ENCODE measurements around the gene NR1I3.
"Not testable (repeated sequence)": the region's sequence is repeated elsewhere in the genome, so short reads cannot be mapped to it uniquely, and the experiment has no call there.

Gene NR1I3

GRCh38 chr1:161265305-161265704 is 27.3 kb upstream of the NR1I3 start:
- no peak for DNase-seq
- Histone ChIP-seq H3K36me3 (ENCODE audit: control insufficient read depth, insufficient read depth, low read length) (no peaks in the 10 kb centered on the region), H3K27me3 (replicated peaks; ENCODE audit: control insufficient read depth, insufficient read depth, low read length, poor library complexity, severe bottlenecking) (peaks cover 3% of the 10 kb centered on the region), H3K9me3 (ENCODE audit: control insufficient read depth, low read length) (no peaks in the 10 kb centered on the region), H3K4me1 (ENCODE audit: control insufficient read depth, insufficient read depth, low read length, poor library complexity, severe bottlenecking) (no peaks in the 10 kb centered on the region), H3K4me3 (ENCODE audit: insufficient read depth, low read depth, low read length, poor library complexity, severe bottlenecking) (no peak overlapping the region), H3K27ac (ENCODE audit: insufficient read depth, low read length, poor library complexity, severe bottlenecking) (no peak overlapping the region)

GRCh38 chr1:161261261-161262235 is 23.5 kb upstream of the NR1I3 start:
- no peak overlapping the region for H3K27ac ChIP-seq (ENCODE audit: insufficient read depth, low read length, poor library complexity, severe bottlenecking)
- peaks cover 18% of the 10 kb centered on the region for H3K27me3 ChIP-seq (replicated peaks; ENCODE audit: control insufficient read depth, insufficient read depth, low read length, poor library complexity, severe bottlenecking)
- no peak overlapping the region for H3K4me3 ChIP-seq (ENCODE audit: insufficient read depth, low read depth, low read length, poor library complexity, severe bottlenecking)
- no peaks in the 10 kb centered on the region for H3K9me3 ChIP-seq (ENCODE audit: control insufficient read depth, low read length)
- no peaks in the 10 kb centered on the region for H3K36me3 ChIP-seq (ENCODE audit: control insufficient read depth, insufficient read depth, low read length)
- DNase-seq: no peak
- peaks cover 9% of the 10 kb centered on the region for H3K4me1 ChIP-seq (ENCODE audit: control insufficient read depth, insufficient read depth, low read length, poor library complexity, severe bottlenecking)

GRCh38 chr1:161260376-161261260 is 22.6 kb upstream of the NR1I3 start:
- peaks cover 9% of the 10 kb centered on the region for H3K4me1 ChIP-seq (ENCODE audit: control insufficient read depth, insufficient read depth, low read length, poor library complexity, severe bottlenecking)
- peaks cover 18% of the 10 kb centered on the region for H3K27me3 ChIP-seq (replicated peaks; ENCODE audit: control insufficient read depth, insufficient read depth, low read length, poor library complexity, severe bottlenecking)
- H3K36me3 ChIP-seq (ENCODE audit: control insufficient read depth, insufficient read depth, low read length): no peaks in the 10 kb centered on the region
- DNase-seq: no peak
- no peak overlapping the region for H3K4me3 ChIP-seq (ENCODE audit: insufficient read depth, low read depth, low read length, poor library complexity, severe bottlenecking)
- no peaks in the 10 kb centered on the region for H3K9me3 ChIP-seq (ENCODE audit: control insufficient read depth, low read length)
- H3K27ac ChIP-seq (ENCODE audit: insufficient read depth, low read length, poor library complexity, severe bottlenecking): no peak overlapping the region

GRCh38 chr1:161259765-161260164 is 21.8 kb upstream of the NR1I3 start:
- H3K4me3 ChIP-seq (ENCODE audit: insufficient read depth, low read depth, low read length, poor library complexity, severe bottlenecking): no peak overlapping the region
- H3K36me3 ChIP-seq (ENCODE audit: control insufficient read depth, insufficient read depth, low read length): no peaks in the 10 kb centered on the region
- H3K4me1 ChIP-seq (ENCODE audit: control insufficient read depth, insufficient read depth, low read length, poor library complexity, severe bottlenecking): peaks cover 9% of the 10 kb centered on the region
- peaks cover 18% of the 10 kb centered on the region for H3K27me3 ChIP-seq (replicated peaks; ENCODE audit: control insufficient read depth, insufficient read depth, low read length, poor library complexity, severe bottlenecking)
- H3K27ac ChIP-seq (ENCODE audit: insufficient read depth, low read length, poor library complexity, severe bottlenecking): no peak overlapping the region
- DNase-seq: no peak
- H3K9me3 ChIP-seq (ENCODE audit: control insufficient read depth, low read length): no peaks in the 10 kb centered on the region

- Histone ChIP-seq H3K9me3 (ENCODE audit: control insufficient read depth, low read length) (no peaks in the 10 kb centered on the region), H3K4me1 (ENCODE audit: control insufficient read depth, insufficient read depth, low read length, poor library complexity, severe bottlenecking) (peaks cover 9% of the 10 kb centered on the region), H3K27ac (ENCODE audit: insufficient read depth, low read length, poor library complexity, severe bottlenecking) (no peak overlapping the region), H3K27me3 (replicated peaks; ENCODE audit: control insufficient read depth, insufficient read depth, low read length, poor library complexity, severe bottlenecking) (peaks cover 18% of the 10 kb centered on the region), H3K4me3 (ENCODE audit: insufficient read depth, low read depth, low read length, poor library complexity, severe bottlenecking) (no peak overlapping the region), H3K36me3 (ENCODE audit: control insufficient read depth, insufficient read depth, low read length) (no peaks in the 10 kb centered on the region)
- DNase-seq: no peak
Observed at GRCh38 chr1:161259345-161259702, 21.3 kb upstream of the NR1I3 start.

GRCh38 chr1:161258439-161259344 is 20.7 kb upstream of the NR1I3 start, which contains the start of gene PCP4L1:
Gene PCP4L1, plus strand, starts transcription at chr1:161258745. Its CDS starts 230 bp downstream, at chr1:161258975.
- Histone ChIP-seq H3K4me1 (ENCODE audit: control insufficient read depth, insufficient read depth, low read length, poor library complexity, severe bottlenecking) (peaks cover 9% of the 10 kb centered on the region), H3K9me3 (ENCODE audit: control insufficient read depth, low read length) (no peaks in the 10 kb centered on the region), H3K4me3 (ENCODE audit: insufficient read depth, low read depth, low read length, poor library complexity, severe bottlenecking) (peak within 1 kb of the TSS; percentile 41), H3K27ac (ENCODE audit: insufficient read depth, low read length, poor library complexity, severe bottlenecking) (no peak within 1 kb of the TSS), H3K27me3 (replicated peaks; ENCODE audit: control insufficient read depth, insufficient read depth, low read length, poor library complexity, severe bottlenecking) (peaks cover 18% of the 10 kb centered on the region), H3K36me3 (ENCODE audit: control insufficient read depth, insufficient read depth, low read length) (no peaks in the 10 kb centered on the region)
- no peak for DNase-seq

GRCh38 chr1:161257109-161257508 is 19.1 kb upstream of the NR1I3 start:
- H3K4me3 ChIP-seq (ENCODE audit: insufficient read depth, low read depth, low read length, poor library complexity, severe bottlenecking); DNase-seq; H3K36me3 ChIP-seq (ENCODE audit: control insufficient read depth, insufficient read depth, low read length); H3K4me1 ChIP-seq (ENCODE audit: control insufficient read depth, insufficient read depth, low read length, poor library complexity, severe bottlenecking); H3K27ac ChIP-seq (ENCODE audit: insufficient read depth, low read length, poor library complexity, severe bottlenecking); H3K9me3 ChIP-seq (ENCODE audit: control insufficient read depth, low read length): not testable (repeated sequence)
- H3K27me3 ChIP-seq (replicated peaks; ENCODE audit: control insufficient read depth, insufficient read depth, low read length, poor library complexity, severe bottlenecking): peaks cover 18% of the 10 kb centered on the region

- H3K4me3 ChIP-seq (ENCODE audit: insufficient read depth, low read depth, low read length, poor library complexity, severe bottlenecking); DNase-seq; H3K27ac ChIP-seq (ENCODE audit: insufficient read depth, low read length, poor library complexity, severe bottlenecking); H3K4me1 ChIP-seq (ENCODE audit: control insufficient read depth, insufficient read depth, low read length, poor library complexity, severe bottlenecking); H3K9me3 ChIP-seq (ENCODE audit: control insufficient read depth, low read length); H3K36me3 ChIP-seq (ENCODE audit: control insufficient read depth, insufficient read depth, low read length): not testable (repeated sequence)
- H3K27me3 ChIP-seq (replicated peaks; ENCODE audit: control insufficient read depth, insufficient read depth, low read length, poor library complexity, severe bottlenecking): peaks cover 18% of the 10 kb centered on the region
Observed at GRCh38 chr1:161255955-161256520, 18.0 kb upstream of the NR1I3 start.

GRCh38 chr1:161255302-161255701 is 17.3 kb upstream of the NR1I3 start:
- H3K9me3 ChIP-seq (ENCODE audit: control insufficient read depth, low read length); H3K27ac ChIP-seq (ENCODE audit: insufficient read depth, low read length, poor library complexity, severe bottlenecking); H3K4me1 ChIP-seq (ENCODE audit: control insufficient read depth, insufficient read depth, low read length, poor library complexity, severe bottlenecking); H3K36me3 ChIP-seq (ENCODE audit: control insufficient read depth, insufficient read depth, low read length); H3K4me3 ChIP-seq (ENCODE audit: insufficient read depth, low read depth, low read length, poor library complexity, severe bottlenecking); DNase-seq: not testable (repeated sequence)
- H3K27me3 ChIP-seq (replicated peaks; ENCODE audit: control insufficient read depth, insufficient read depth, low read length, poor library complexity, severe bottlenecking): peaks cover 16% of the 10 kb centered on the region
